GM08714 (cell line): ENCODE measurements around the gene CCDC57.
"Not testable (repeated sequence)": the region's sequence is repeated elsewhere in the genome, so short reads cannot be mapped to it uniquely, and the experiment has no call there.

Source experiments
- H3K4me3 ChIP-seq: fragments of 200-500 bp; sonication (Bioruptor generic); 2 replicates; pipeline ENCODE4 v1.5.1; 2014; ENCODE audit warnings: mild to moderate bottlenecking, low read length, inconsistent platforms
- ZNF274 ChIP-seq: IDR thresholded peaks from 2 replicates; pipeline ENCODE4 v1.6.1; 2012; ENCODE audit warnings: mild to moderate bottlenecking, low read depth, low read length

The CCDC57 gene

GRCh38 chr17:82200135-82200534, 12.5 kb downstream of the CCDC57 start:
- TF ChIP-seq ZNF274: no peak
- H3K4me3 ChIP-seq: no peak overlapping the region

DNA sequence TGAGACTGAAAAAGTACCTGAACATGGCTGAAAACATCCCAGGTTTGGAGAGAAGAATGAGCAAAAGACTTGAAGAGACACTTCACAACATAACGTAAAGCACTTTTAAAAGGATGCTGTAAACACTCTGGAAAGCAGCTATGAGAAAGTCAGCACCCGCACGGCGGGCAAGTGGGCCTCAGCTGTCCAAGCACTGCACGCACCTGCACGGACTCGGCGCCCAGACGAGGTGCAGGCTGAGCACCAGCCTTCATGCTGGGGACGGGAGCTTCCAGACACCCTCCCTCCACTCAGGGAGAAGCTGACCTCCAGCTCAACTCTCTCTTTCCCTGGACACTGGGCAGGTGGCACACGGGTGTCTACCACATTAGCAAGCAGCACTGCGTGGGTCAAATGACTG, 13.1 kb downstream of the CCDC57 start:
- H3K4me3 ChIP-seq: no peak overlapping the region
- no peak for TF ChIP-seq ZNF274

DNA sequence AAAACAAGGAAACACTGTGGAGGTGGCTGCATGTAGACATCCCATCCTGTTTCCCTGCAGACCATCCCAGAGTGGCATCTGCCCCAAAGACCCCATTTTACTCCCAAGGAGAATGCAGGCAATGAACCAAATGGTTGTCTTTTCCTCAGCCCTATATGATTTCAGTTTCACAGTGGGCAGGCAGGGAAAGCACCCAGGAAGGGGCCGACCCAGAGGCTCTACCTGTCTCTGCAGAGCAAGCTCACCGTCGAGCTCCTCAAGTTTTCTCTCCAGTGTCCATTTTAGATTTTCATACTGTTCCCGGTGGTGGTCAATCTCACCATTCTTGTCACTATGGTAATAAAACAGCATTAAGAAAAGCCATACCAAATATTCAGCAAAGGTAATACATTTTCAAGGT, 14.6 kb downstream of the CCDC57 start:
- H3K4me3 ChIP-seq: no peak overlapping the region
- no peak for TF ChIP-seq ZNF274

DNA sequence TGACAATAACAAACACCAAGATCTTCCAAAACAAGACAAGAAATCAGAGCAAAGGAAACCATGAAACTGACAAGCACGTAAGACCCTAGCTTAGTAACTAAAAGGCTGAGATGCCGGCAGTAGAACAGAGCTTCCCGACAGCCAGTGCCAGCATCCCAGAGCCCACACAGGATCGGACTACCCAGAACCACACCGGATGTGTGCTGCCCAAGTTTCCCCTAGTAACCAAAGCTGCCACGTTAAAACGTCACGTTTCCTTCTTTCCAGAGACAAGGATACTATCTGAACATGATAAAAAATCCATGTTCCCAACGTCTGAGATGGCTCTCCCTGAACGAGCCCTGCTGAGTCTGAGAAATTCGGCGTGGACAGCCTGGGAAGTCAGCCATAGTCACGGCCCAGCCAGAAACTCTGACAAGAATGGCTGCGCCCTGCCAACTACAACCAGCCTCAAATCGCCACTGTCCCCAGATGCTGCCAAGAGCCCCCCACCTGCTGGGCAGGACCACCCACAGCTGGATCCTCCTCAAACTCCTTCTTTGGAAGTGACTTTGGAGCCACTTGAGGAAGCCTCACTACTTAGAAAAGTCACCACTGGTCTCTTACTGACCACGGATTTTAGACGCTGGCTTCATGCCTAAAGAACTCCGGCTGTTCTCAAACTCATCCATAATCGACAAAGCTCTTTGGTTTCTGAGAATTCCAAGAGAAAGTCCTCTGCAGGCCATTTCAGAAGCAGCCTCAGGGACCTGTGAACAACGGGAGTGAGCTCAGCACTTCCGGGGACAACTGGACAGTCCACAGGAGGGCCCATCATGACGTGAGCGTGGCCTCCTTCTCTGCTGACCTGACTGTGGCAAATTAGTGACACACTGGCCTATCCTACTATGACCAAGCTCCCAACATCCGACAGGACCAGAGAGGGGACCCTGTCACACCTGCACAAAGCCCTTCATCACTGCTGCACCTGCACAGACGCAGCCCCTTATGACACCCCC, 16.7 kb downstream of the CCDC57 start:
- no peak overlapping the region for H3K4me3 ChIP-seq
- no peak for TF ChIP-seq ZNF274

DNA sequence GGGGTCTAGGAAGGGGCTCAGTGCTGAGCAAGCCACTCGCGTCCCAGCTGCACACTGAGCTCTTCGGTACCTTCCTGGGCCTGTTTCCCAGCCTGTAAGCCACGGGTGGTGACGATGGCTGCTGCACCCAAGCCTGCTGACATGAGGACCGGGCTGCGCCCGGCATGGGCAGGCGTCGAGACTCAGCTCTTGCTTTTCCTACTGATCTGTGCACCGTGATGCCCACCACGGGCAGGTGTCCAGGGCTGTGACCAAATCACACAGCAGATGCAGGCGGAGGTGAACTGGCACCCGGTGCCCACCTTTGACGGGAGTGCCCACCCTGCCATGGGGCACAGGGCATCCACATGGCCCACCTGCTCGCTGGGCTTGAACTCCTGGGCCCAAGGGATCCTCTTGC, 17.9 kb downstream of the CCDC57 start:
- TF ChIP-seq ZNF274: no peak

GRCh38 chr17:82193520-82194220, 19.0 kb downstream of the CCDC57 start:
- H3K4me3 ChIP-seq: no peak overlapping the region
- TF ChIP-seq ZNF274: no peak

More for the DNA sequence above, 17.9 kb downstream of the CCDC57 start:
- H3K4me3 ChIP-seq: no peak overlapping the region

GRCh38 chr17:82193050-82193449, 19.6 kb downstream of the CCDC57 start:
- not testable (repeated sequence) for H3K4me3 ChIP-seq

DNA sequence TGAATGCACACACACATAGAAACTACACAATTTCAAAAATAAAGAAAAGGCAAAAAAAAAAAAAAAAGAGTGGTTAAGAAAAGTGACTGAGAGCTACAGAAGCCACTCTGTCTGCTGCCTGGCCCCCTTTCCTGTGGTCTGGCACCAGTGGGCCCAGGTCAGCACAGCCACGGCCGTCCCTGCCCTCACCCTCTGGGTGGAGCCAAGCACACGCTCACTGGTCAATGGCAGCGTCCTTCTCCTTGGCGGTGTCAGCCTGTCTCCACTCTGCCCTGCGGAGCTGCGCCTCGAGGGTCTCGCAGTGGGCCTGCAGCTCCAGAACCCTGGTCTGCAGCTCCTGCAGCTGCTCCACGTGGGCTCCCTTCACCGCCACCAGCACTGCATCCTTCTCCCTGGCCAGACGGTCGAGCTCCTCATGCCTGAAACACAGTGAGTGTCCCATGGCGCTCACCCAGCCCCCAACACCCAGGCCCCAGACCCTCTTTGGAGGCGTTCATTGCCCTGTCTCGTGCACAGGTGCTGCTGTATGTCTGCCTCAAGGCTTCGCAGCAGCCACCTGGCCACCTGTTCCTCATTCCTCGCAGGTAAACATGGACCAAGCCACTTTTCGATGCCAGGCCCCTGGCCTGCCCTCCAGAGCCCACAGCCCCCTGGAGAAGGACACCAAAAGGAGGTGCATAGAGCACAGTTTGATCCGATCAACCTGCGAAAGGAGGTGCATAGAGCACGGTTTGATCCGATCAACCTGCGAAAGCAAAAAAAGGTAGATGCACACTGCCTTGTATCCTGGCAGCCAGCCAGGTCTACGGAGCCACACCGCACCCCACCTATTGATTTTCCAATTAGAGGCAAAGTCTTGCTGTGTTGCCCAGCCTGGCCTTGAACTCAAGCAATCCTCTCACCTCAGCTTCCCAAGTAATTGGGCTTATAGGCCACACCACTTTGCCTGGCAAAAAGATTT, 24.4 kb downstream of the CCDC57 start:
- H3K4me3 ChIP-seq: no peak overlapping the region

DNA sequence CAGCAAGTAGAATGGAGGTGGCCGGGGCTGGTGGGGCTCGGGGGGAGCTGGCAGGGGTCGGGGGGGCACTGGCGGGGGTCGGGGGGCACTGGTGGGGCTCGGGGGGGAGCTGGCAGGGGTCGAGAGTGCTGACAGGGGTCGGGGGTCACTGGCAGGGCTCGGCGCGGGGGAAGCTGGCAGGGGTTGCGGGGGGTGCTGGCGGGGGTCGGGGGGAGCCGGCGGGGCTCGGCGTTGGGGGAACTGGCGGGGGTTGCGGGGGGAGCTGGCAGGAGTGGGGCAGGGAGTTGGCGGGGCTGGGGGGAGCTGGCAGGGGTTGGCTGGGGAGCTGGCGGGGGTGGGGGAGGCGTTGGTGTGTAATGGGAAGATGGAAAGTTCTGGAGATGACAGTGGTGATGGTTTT, 25.1 kb downstream of the CCDC57 start:
- no peak for TF ChIP-seq ZNF274
- no peak overlapping the region for H3K4me3 ChIP-seq

More for the DNA sequence above, 24.4 kb downstream of the CCDC57 start:
- no peak for TF ChIP-seq ZNF274

DNA sequence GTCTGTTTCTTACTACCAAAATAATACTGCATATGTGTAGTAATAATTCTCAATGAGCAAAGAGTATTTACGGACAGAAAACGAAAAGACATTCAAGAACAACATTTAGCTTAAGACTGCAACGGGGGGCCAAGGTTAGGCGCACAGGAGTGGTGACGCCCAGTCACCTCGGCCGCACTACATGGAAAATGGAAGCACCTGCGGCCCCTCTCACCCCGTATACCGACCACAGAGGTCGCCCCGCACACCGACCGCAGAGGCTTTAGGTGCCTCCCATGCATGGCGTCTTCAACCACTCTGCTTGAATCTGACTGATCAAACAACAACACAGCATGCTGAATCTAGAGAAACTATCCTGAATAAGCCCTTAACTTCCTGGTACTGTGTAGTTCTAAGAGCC, 26.4 kb downstream of the CCDC57 start:
- TF ChIP-seq ZNF274: no peak
- H3K4me3 ChIP-seq: no peak overlapping the region

- TF ChIP-seq ZNF274: no peak
- no peak overlapping the region for H3K4me3 ChIP-seq
Observed at GRCh38 chr17:82184761-82185160, 27.9 kb downstream of the CCDC57 start.

DNA sequence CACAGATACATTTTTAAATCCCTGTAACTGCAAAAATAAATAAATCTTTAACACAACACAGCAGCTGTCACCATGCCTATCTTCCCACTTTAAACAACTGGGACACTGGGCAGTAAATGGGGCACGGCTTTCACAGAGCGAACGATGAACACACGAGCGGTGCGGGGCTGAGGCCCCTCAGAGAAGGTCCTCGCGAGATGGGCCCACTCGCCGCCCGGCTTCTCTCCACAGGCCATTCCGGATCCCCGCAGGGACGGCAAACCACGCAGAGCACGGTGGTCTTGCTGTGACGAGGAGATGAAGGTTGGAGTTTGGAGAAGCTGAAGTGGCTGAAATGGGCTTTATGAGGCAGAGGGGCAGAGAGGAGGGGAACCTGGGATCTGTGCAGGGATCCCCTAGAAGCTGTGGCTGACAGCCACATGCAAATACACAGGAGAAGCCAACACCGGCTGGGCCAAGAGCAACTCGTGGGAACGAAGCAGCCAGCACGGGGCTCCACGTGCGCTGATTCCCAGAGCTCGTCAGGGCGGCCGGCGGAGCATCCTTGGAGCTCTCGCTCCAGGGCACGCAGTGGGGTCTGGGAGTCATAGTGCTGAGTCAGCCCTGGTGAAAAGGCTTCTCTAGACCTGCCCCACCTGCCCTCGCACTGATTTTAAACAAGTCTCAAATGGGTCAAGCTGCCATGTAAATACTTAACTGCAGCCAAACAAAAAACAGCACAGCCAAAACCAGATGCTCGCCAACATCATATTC, 31.7 kb downstream of the CCDC57 start:
- no peak for TF ChIP-seq ZNF274
- H3K4me3 ChIP-seq: no peak overlapping the region

DNA sequence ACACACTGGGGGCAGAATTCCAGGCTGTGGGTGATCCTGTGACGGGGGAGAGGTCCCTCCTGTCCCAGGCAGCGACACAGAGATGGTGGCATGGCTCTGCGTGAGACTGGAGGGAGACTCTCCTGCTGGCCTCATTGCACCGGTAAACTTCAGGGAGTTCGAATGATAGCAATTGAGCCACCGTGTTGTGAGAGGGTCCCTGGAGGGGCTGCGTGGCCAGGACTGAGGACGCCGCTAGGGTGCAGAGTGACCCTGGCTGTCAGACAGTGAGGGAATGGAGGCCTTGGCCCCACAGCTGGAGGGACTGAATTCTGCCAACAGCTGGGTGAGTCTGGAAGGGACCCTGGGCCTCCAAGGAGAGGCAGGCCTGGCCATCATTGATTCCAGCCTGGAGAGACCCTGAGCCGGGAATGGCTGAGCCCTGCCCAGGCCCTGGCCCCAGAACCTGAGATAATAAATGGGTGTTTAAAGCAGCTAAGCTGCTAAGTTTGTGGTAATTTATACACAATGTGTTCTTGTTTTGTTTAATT, 32.6 kb downstream of the CCDC57 start:
- no peak overlapping the region for H3K4me3 ChIP-seq
- TF ChIP-seq ZNF274: no peak

DNA sequence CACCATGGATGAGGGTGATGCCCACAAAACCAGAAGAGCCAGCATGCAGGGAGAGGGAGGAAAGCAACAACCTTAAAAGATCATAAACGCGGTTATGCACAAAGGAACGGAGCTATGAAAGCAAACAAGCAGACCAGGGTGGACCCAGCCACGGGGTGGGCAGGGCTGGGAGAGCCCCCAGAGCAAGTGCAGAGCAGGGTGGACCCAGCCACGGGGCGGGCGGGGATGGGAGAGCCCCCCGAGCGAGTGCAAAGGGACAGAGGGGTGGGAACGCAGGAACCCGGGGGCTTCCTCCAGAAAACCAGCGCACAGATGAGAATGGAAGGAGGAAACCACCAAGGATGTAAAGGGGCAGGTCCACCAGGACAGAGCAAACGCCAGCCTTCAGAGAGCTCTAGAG, 33.2 kb downstream of the CCDC57 start:
- no peak for TF ChIP-seq ZNF274
- H3K4me3 ChIP-seq: no peak overlapping the region
